ENCODE results near the gene SIGLEC9. TPM values are rescaled to one million over a fixed set of nuclear protein-coding genes. Genes with fewer than 3 reads are reported as not detected.
A peak's percentile ranks its signal among the peaks of the same experiment; 100 is the strongest.

Gene SIGLEC9
- 1 to 10 TPM; 1.2 to 3.1 (median 1.9) TPM for total RNA-seq

GRCh38 chr19:51124729-51125128 is at the start of gene SIGLEC9:
Gene SIGLEC9 (plus strand): TSS chr19:51124906. CDS start chr19:51124975, 69 bp downstream.
- Histone ChIP-seq H3K36me3 (no peaks in the 10 kb centered on the region), H3K27ac (no peak within 1 kb of the TSS), H3K27me3 (no peaks in the 10 kb centered on the region), H3K4me1 (peaks cover 0 to 7% of the 10 kb centered on the region in 2 donors), H3K4me3 (replicated peaks in 1 of 3) (no peak within 1 kb of the TSS), H3K9me3 (no peaks in the 10 kb centered on the region)
- intact Hi-C loops (cut with DNase I): no loop called here
- peak in 1 of 2 donors; percentile 20 for DNase-seq
- TF ChIP-seq POLR2A (IDR thresholded peaks at IDR 0.05) (no peak), CTCF (IDR thresholded peaks at IDR 0.05) (no peak)
- 65 to 66% methylated on average over 10 to 13 of the region's 14 CpGs for WGBS, 2 donors

- WGBS, 2 donors: 83 to 89% methylated on average over 5 of the region's 5 CpGs
- H3K36me3 ChIP-seq: no peaks in the 10 kb centered on the region
- TF ChIP-seq CTCF (IDR thresholded peaks at IDR 0.05) (no peak), POLR2A (IDR thresholded peaks at IDR 0.05) (no peak)
- H3K4me1 ChIP-seq: no peaks in the 10 kb centered on the region
- H3K27me3 ChIP-seq: no peaks in the 10 kb centered on the region
- H3K9me3 ChIP-seq: no peaks in the 10 kb centered on the region
- no peak overlapping the region for H3K4me3 ChIP-seq (replicated peaks in 1 of 3)
- intact Hi-C loops (cut with DNase I): no loop called here
- no peak overlapping the region for H3K27ac ChIP-seq
- no peak for DNase-seq
Observed at GRCh38 chr19:51075998-51076397, 48.7 kb upstream of the SIGLEC9 start.

- H3K27me3 ChIP-seq: no peaks in the 10 kb centered on the region
- H3K4me1 ChIP-seq: no peaks in the 10 kb centered on the region
- TF ChIP-seq CTCF (IDR thresholded peaks at IDR 0.05): no peak
- TF ChIP-seq POLR2A (IDR thresholded peaks at IDR 0.05): no peak
- intact Hi-C loops (cut with DNase I): no loop called here
- no peaks in the 10 kb centered on the region for H3K36me3 ChIP-seq
- H3K9me3 ChIP-seq: no peaks in the 10 kb centered on the region
- H3K27ac ChIP-seq: no peak overlapping the region
- 78 to 82% methylated on average over 14 of the region's 14 CpGs for WGBS, 2 donors
- no peak overlapping the region for H3K4me3 ChIP-seq (replicated peaks in 1 of 3)
- no peak for DNase-seq
Observed at GRCh38 chr19:51076631-51077213, 48.0 kb upstream of the SIGLEC9 start.

GRCh38 chr19:51078104-51078503 is 46.6 kb upstream of the SIGLEC9 start:
- H3K27ac ChIP-seq: no peak overlapping the region
- H3K27me3 ChIP-seq: no peaks in the 10 kb centered on the region
- H3K9me3 ChIP-seq: no peaks in the 10 kb centered on the region

More at GRCh38 chr19:51078104-51078503, 46.6 kb upstream of the SIGLEC9 start:
- no peak for DNase-seq
- intact Hi-C loops (cut with DNase I): no loop called here
- TF ChIP-seq CTCF (IDR thresholded peaks at IDR 0.05): no peak
- no peak for TF ChIP-seq POLR2A (IDR thresholded peaks at IDR 0.05)
- no peak overlapping the region for H3K4me3 ChIP-seq (replicated peaks in 1 of 3)
- H3K4me1 ChIP-seq: no peaks in the 10 kb centered on the region
- WGBS, 2 donors: 72 to 77% methylated on average over 6 of the region's 6 CpGs
- no peaks in the 10 kb centered on the region for H3K36me3 ChIP-seq
